Cardiac septum (tissue), 1 donor: ENCODE results near the gene NTSR1. TPM values are rescaled to one million over a fixed set of nuclear protein-coding genes. Genes with fewer than 3 reads are reported as not detected.
A peak's percentile ranks its signal among the peaks of the same experiment; 100 is the strongest.

Experiments used
- DNase-seq: peaks from one replicate; pipeline ENCODE4 v3.0.0-alpha.2; 2020; ENCODE audit warnings: low spot score
- intact Hi-C: fragments of 100-400 bp; cut with DNase I; formaldehyde crosslinking; loops from one replicate; pipeline ENCODE4 v1.14.0; 2022
- long read RNA-seq: library from polyadenylated mRNA; unstranded; transcript quantifications from one replicate; pipeline ENCODE4 v2.0.0, GENCODE V29; 2021
- total RNA-seq: library from RNA; stranded (reverse); fragmentation: NEBNext Ultra II Directional; extraction: Animal tissue kit (Norgen Biotek cat#: 25700); gene quantifications from one replicate; pipeline ENCODE4 v1.2.1, GENCODE V29; 2021
- donor health status: DM: no; HTN: no; CAD: no.

NTSR1 gene
- 0.08 TPM for total RNA-seq
- long read RNA-seq, partial matches to known transcripts: 0 of 1 reads
- long read RNA-seq, other reads (novel, unspliced or antisense): 1 of 1 reads

DNA sequence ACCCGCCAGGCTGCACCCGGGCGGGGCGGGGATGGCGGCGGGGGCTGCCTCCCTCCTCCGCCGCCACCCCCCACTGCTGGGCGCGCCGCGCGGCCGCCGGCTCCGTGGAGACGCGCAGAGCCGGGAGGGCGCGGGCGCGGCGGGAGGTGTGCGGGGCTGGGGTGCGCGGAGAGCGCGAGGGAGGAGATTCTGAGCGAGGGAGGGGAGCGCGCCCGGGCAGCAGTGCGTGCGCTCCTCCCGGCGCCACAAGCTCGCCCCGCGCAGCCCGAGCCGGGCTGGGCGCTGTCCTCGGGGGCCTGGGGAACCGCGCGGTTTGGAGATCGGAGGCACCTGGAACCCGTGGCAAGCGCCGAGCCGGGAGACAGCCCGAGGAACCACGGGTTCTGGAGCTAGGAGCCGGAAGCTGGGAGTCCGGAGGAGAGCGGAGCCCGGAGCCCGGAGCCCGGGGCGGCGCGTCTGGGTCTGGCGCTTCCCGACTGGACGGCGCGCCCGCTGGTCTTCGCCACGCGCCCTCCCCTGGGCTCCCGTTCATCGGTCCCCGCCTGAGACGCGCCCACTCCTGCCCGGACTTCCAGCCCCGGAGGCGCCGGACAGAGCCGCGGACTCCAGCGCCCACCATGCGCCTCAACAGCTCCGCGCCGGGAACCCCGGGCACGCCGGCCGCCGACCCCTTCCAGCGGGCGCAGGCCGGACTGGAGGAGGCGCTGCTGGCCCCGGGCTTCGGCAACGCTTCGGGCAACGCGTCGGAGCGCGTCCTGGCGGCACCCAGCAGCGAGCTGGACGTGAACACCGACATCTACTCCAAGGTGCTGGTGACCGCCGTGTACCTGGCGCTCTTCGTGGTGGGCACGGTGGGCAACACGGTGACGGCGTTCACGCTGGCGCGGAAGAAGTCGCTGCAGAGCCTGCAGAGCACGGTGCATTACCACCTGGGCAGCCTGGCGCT, at the start of gene NTSR1:
Gene NTSR1, plus strand, starts transcription at position 246 of the 946 bp plus-strand sequence. Its CDS starts 372 bp downstream, at position 618.
- DNase-seq: no peak
- intact Hi-C loops: no loop called here

DNA sequence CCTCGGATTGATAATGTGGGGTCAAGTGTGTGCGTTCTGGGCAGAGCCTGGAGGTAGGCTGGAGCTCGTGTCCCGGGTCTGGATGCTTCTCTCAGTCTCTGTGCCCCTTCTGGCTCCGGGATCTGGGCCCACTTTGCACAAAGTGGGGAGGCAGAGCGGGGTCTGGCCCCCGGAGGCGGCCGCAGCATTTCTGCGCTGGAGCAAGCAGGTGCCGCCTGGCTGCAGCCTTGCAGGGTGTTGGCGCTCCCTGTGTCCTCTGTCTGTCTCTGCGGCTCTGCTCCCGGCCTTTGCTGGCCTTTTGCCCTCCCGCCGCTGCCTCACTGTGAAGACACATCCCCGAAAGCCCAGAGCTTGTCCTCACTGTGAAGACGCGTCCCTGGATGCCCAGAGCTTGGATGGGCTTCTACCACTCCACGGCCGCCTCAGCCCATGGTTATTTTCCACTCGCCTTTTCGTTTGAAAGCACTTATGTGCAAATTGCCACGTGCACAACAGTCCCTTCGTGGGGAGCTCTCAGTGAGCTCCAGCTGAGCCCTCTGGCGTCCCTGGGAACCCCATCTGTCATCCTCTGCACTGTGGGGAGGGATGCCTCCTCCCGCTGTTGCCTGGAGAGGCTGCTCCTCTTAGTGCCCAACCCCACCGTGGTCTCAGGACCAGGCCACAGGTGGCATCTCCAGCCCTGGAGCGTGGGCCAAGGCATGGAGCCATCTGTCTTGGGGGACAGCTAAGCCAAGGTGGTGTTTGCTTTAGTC, 49.0 kb upstream of the NTSR1 start:
- DNase-seq: no peak
- intact Hi-C loops: no loop called here

DNA sequence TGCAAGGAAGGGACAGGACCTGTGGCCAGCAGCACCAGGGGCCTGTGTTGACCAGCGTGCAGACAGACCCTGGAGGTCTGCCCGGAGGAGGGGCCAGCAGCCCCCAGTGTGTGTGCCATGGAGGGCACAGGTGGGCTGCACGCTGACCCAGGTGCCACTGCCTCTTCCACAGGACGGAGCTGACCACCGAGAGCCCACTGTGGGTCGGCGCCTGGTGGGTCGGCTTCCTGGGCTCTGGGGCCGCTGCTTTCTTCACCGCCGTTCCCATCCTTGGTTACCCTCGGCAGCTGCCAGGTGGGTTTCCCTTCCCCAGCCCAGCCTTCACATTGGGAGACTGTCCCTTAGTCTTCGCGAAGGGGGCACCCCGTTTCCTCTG, 48.4 kb upstream of the NTSR1 start:
- DNase-seq: no peak
- intact Hi-C loops: no loop called here

DNA sequence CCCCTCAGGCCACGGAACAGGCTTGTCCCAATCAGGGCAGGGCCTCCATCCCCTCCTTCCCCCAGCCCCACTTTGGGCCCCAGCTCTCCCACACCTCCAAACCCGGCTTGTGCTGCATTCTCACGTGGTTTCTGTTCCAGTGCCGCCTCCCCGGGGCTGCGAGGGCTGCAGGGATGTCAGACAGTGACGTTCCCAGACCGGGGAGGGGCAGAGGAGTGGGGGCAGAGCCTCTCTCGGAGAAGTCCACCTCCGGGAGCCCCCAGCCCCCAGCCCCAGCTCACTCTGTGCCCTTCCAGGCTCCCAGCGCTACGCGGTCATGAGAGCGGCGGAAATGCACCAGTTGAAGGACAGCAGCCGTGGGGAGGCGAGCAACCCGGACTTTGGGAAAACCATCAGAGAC, 47.9 kb upstream of the NTSR1 start:
- intact Hi-C loops: no loop called here
- DNase-seq: no peak

DNA sequence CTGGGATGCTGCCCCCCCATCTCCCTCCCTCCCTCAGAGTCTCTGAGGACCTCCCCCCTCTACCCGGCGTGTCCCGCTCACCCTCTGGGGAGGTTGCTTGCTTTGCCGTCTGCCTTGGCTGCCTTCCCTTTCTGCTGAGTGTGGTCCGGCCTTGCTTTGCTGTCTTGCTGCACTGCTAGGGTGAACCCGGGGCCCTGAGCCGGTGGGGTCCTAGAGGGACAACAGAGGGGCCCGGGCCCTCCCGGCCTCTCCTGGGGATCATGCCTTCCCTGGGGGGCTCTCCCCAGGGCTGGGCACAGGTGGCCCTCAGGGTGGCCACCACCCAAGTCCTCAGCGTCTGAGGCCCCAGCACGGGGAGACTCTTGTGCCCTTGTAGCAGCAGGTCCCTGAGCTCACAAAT, 47.0 kb upstream of the NTSR1 start:
- intact Hi-C loops: no loop called here
- DNase-seq: no peak

DNA sequence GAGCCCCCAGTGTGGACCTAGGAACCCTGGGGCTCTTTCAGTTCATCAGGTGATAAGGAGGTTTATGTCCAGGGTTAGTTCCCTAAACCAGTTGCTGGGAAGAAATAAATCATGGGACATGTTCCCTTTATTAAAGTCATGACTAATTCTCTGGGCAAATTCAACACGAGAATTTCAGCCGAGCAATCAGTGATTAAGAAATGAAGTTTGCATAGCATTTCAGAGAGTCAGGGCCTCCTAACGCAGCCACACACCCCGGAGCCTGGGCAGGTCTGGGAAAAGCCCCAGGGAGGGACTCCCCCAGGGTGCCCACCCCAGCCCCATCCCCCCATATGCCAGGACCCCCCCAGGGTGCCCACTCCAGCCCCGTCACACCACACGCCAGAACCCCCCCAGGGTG, 46.2 kb upstream of the NTSR1 start:
- intact Hi-C loops: no loop called here
- DNase-seq: no peak

DNA sequence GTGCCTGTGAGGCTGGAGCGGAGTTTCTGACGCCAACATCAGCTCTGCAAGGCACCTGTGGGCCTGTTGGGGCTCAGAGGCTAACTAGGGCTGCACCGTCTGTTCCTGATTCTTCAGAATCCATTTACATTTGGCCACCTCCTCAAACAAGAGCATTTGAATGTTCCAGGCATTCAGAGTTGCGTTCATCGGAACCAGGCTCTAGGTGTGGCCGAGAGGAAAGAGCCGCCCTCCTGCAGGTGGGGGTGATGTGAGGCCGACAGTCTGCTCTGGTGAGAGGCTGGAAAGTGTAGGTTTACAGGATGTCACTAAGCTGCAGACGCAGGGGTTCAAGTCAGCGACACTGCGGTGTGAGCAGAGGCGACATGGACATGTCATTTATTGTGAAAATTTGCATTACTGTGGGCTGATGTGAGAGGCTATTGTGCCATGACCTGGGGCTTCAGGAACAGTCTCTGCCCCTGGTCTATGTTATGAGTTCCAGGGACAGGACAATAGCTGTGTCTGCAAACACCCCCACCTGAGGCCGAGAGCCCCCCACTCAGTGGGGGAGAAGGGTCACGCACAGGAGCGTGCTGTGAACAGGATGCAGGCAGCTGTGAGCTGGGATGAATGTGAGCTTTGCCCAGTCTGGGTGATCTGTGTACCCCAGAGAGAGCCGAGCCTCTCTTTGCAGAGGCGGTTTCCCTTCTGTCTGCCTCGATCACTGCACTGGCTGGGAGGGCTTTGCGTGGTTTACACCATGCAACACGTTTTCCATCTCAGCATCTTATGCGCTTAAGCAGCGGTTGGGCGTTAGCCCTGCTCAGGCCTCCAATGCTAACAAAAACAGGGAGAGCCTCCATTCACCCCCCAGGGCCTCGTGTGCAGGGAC, 45.3 kb upstream of the NTSR1 start:
- intact Hi-C loops: no loop called here

DNA sequence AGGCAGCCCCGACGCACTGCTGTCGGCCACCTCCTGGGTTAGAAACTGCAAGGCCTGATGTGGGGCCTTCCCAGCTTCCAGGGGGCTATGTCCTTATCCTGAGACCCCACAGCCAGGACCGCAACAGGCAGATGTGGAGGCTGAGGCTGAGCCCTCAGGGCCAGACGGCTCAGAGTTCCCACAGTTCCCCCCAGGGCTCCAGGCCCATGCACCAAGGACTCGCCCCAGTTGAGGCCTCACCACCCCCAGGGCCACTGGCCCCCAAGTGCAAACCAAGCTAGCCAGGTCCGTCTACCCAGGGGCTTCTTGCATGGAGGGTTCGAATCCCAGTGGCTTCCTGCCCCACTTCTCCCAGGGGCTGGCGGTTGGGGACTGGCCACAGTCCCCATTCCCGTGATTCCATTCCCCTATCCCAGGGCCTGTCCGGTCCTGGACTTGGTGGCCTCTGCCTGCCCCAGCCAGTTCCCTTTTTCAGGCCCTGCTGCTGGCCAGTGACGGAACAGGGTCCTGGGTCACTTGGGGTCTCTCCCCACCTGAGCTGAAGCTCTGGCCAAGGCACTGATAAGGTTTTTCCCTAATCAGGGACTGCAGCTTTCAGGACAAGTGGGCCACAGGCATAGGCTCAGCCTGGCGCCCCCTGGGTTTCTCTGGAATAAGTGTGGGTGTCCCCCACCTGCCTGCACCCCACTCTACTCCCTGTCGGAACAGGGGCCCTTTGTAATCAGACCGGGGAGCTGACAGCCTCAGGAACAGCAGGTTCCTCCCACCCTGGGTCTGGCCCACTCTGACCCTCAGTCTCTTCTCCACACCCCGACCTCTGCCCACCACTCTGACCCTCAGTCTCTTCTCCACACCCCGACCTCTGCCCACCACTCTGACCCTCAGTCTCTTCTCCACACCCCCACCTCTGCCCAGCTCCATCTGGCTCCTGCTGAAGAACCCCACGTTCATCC, 44.3 kb upstream of the NTSR1 start:
- intact Hi-C loops: no loop called here

More for the DNA sequence above, 45.3 kb upstream of the NTSR1 start:
- DNase-seq: no peak

DNA sequence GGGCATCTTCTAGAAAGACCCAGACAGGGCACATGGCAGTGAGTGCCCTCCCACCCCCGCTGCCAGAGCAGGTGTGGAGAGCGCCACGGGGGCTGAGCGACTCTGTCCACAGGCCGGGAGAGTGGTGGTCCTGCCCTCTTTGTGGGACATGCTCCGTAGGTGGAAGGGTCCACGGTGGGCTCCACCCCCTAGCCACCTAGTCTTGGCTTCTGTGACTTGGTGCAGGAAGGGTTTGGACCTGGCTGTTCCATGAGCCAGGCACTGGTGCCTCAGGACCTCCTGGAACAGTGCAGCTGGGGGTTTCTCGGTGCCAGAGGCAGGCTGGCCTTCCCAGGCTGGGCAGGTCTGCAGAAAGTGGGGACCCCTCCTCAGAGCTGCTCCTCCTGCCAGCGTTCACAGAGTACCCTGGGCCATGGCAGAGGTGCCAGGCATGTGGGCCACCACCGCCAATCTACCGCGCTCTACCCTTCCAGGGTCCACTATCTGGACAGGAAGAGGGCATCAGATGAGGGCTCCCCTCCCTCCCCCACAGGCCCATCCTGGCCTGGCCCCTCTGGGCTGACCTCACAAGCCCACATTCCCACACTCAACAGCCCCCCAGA, 43.4 kb upstream of the NTSR1 start:
- intact Hi-C loops: loop anchor here (5.0 kb wide), 1 partner anchor 142 kb away; no protein-coding TSS in a partner anchor
- DNase-seq: no peak

More for the DNA sequence above, 44.3 kb upstream of the NTSR1 start:
- DNase-seq: no peak

DNA sequence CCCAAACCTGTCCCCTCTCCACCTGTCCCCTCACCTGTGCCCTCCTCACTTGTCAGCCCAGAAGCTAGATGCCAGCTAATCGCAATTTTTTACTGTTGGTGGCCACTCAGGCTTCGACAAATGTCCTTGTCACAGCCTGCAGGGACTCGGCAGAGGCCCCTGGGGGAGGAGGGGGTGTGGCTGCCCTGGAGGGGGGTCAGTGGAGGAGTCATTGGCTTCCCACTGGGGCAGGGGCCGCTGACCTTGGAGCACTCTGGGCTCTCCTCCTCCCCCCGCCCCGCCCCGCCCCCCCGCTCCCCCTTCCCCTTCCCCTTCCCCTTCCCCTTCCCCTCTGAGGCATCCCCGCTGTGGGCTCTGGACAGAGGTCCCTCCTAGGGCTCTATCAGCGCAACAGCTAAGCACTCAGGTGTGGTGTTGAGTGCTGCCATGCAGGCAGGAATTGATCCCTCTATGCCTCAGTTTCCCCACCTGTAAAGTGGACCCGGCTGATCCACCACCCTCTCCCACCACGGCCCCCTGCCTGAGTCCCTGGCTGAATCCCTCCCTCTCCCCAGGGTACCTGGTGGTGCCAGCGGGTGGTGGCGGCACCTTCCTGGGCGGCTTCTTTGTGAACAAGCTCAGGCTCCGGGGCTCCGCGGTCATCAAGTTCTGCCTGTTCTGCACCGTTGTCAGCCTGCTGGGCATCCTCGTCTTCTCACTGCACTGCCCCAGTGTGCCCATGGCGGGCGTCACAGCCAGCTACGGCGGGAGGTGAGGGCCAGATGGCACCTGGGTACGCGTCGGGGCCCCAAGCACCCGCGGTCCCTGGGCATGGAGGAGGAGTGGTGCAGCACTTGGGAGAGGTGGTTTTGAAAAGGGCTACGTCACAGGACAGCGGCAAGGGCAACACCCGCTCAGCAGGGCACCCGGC, 42.6 kb upstream of the NTSR1 start:
- DNase-seq: no peak
- intact Hi-C loops: loop anchor here (5.0 kb wide), 1 partner anchor 141 kb away; no protein-coding TSS in a partner anchor

DNA sequence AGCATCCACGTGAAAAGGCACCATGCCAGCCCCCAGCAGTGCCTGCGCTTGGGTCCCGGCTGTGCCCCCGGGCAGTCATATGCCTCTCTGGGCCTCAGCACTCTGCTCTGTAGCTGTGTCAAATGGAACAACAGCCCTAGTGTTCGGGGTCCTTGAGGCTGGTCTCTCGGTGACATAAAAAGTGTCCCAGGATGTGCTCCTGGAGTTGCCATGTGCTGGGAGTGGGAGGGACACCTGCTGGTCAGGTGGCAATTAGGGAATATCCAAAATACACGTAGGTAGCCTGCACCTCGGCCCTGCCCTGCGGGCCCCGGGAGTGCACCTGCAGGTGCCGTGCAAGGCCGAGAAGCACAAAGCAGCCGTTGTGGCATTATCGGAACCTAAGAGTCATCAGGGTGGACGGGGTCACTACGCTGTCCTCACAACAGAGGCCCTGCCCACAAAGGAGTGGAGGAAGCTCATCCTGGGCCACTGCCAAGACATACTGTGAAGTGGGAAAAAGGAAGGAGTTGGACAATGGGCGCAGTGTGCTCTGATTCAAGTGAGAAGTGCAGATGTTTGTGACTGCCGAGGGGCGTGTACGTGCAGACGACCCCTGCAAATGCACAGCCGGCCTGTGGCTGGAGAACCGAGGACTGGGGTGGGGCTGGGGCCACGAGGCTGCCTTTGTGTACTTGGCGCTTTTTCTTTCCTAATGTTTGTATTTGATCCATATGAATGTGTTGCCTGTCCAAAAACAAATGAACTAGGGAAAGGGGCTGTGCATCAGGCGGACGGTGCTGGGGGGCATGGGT, 41.7 kb upstream of the NTSR1 start:
- intact Hi-C loops: loop anchor here (5.0 kb wide), 1 partner anchor 140 kb away; no protein-coding TSS in a partner anchor
- no peak for DNase-seq

DNA sequence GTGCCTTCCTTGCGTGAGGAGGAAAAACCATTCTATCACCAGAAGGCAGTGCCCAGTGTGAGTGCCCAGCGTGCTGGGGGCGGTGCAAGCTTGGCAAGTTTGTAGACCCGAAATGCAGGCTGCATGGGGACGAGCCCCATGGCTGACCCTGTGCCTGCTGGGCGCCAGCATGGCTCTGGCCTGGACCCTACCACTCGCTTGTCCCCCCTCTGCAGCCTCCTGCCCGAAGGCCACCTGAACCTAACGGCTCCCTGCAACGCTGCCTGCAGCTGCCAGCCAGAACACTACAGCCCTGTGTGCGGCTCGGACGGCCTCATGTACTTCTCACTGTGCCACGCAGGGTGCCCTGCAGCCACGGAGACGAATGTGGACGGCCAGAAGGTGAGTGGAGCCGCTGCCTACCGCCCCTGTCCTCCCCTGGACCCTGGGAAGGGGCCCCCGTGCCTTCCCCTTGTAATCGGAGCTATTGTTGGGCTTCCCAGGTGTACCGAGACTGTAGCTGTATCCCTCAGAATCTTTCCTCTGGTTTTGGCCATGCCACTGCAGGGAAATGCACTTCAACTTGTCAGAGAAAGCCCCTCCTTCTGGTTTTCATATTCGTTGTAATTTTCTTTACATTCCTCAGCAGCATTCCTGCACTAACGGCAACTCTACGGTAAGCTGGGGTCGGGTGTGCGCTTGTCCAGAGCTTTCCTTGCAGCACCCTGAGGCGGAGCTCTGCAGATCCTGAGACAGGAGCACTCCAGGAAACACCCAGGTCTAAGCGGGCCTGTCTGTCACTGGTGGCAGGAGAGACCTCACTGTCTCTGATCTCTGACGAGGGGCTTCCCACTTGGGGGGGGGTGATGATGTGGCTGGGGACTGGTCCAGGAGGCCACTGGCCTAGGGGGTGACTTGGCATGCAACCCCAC, 40.9 kb upstream of the NTSR1 start:
- intact Hi-C loops: loop anchor here (5.0 kb wide), 1 partner anchor 140 kb away; no protein-coding TSS in a partner anchor
- DNase-seq: no peak

DNA sequence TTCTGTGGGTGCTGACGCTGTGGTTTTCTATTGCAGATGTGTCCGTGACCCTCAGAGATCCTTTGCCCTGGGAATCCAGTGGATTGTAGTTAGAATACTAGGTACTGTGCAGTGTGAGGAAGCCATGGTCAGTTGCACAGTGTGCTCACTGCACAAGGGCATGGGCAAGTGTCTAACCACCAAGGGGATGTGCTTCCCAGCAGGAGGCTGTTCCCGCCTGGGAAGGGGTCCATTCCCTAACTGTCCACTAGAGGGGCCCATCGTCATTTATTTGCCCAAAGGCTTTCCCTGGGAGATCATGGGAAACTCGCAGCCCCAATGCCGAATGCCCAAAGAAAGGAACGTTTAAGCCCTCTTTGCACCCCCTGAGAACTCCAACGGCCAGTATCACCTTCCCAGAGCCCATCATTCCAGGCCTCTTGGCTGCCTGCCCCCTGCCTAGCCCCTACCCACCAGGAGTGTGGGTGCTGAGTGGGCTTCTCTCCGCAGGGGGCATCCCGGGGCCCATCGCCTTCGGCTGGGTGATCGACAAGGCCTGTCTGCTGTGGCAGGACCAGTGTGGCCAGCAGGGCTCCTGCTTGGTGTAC, 40.1 kb upstream of the NTSR1 start:
- intact Hi-C loops: loop anchor here (1.0 to 5.0 kb wide), 2 partner anchors 123 to 139 kb away; no protein-coding TSS in a partner anchor
- DNase-seq: peak; percentile 85

DNA sequence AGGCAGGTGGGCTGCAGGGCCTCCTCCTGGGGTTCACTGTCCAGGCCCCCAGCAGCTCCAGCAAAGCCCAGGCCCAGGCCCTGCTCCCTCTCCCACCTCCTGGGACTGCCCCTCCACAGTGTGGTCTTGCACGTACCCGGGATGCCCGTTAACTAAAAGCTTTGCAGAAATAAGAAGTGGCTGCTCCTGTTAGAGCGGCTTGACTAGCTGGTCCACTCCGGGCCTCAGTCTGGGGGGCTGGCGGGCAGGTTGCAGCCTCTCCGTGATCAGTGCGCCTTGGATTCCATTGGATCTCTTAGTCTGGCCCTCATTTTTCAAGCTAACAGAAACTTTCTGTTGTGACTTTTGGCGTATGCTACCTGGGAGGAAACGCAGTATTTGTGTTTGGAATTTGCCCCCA, 39.4 kb upstream of the NTSR1 start:
- DNase-seq: no peak
- intact Hi-C loops: loop anchor here (1.0 to 5.0 kb wide), 2 partner anchors 122 to 138 kb away; no protein-coding TSS in a partner anchor

DNA sequence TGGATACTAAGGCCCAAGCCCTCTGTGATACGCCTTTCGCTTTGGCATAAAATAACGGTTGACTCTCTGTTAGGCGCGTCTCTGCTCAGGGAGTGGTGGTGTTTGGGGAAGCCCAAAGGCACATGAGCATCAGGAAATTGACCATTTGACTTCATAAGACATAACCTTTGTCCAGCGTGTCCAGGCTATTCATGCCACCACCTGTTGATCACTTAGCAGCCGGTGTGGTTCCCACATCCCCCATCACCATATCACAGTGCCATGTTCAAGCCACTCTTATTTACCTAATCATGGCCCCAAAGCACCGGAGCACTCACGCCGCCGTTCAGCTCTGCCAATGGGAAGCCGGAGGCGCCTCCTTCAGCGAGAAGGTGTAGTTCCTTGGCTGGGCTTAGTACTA, 38.5 kb upstream of the NTSR1 start:
- DNase-seq: no peak
- intact Hi-C loops: no loop called here
